HL-60 (cell line): ENCODE data around the gene JARID2.

Experiments used
- DNase-seq, 2 experiments: peaks; one replicate each; pipeline ENCODE4 v3.0.0-alpha.2; 2010 to 2020; ENCODE audit warnings: low read depth in 1 of 2, low spot score in 1 of 2
- H3K27ac ChIP-seq: fragments of 250-450 bp; sonication (Bioruptor Pico); replicated peaks from 2 replicates; pipeline ENCODE4 v1.5.1; 2020; ENCODE audit warnings: mild to moderate bottlenecking, moderate library complexity
- H3K27me3 ChIP-seq: fragments of 250-450 bp; sonication (Bioruptor Pico); 2 replicates; pipeline ENCODE4 v1.5.1; 2021; ENCODE audit warnings: mild to moderate bottlenecking, moderate library complexity; ENCODE audit not compliant: insufficient read depth, poor library complexity, severe bottlenecking
- H3K4me3 ChIP-seq: replicated peaks from 2 replicates; pipeline ENCODE4 v1.5.1; 2011; ENCODE audit warnings: mild to moderate bottlenecking, control low read depth, low read length; ENCODE audit not compliant: insufficient read depth
- CTCF ChIP-seq: IDR thresholded peaks from one replicate; pipeline ENCODE4 v1.5.1; 2011; ENCODE audit warnings: low read length, control low read depth, inconsistent platforms; ENCODE audit not compliant: insufficient read depth
- GABPA ChIP-seq: IDR thresholded peaks from 2 replicates; pipeline ENCODE4 v1.6.1; 2012; ENCODE audit warnings: low read depth
- POLR2AphosphoS5 ChIP-seq: IDR thresholded peaks from 2 replicates; pipeline ENCODE4 v1.6.1; 2012; ENCODE audit warnings: low read depth
- REST ChIP-seq: IDR thresholded peaks from 2 replicates; pipeline ENCODE4 v1.6.1; 2012; ENCODE audit warnings: low read depth; ENCODE audit not compliant: insufficient replicate concordance
- SPI1 ChIP-seq: IDR thresholded peaks from 2 replicates; pipeline ENCODE4 v1.6.1; 2012; ENCODE audit warnings: low read depth, mild to moderate bottlenecking, borderline replicate concordance

JARID2 gene

GRCh38 chr6:15410752-15411151 is 164.9 kb downstream of the JARID2 start:
- no peak for DNase-seq
- TF ChIP-seq SPI1, result 0 out of 2 replicates have a peak, but pooled peaks have one; percentile 11
- no peak for TF ChIP-seq CTCF
- TF ChIP-seq REST, result no peak
- Histone ChIP-seq H3K4me3 (no peak overlapping the region), H3K27ac (peak overlapping the region; percentile 53), H3K27me3 (no peaks in the 10 kb centered on the region)

DNA sequence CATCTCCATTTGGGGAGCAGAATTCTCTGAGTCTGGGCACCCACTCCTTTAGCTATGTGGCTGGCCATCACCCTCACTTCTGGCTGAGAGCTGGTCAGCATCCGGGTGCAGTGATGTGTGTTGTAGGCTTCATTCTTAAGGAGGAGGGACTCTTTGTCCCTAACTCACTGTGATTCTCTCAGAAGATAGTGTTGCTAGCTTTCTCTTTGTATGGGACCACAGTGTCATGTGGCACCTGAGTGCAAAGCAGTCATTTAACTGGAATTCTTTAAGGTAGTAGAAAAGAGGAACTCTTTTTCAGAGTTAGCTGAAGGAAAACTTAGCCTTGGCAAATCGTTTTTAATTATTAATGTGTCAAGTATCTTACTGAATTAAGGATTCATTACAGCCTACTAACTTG is 165.9 kb downstream of the JARID2 start:
- no peak overlapping the region for H3K4me3 ChIP-seq
- H3K27ac ChIP-seq, result no peak overlapping the region
- no peaks in the 10 kb centered on the region for H3K27me3 ChIP-seq
- no peak for DNase-seq
- TF ChIP-seq POLR2AphosphoS5 (no peak), CTCF (no peak), REST (no peak), GABPA (no peak), SPI1 (peak; percentile 83)

- no peak overlapping the region for H3K27ac ChIP-seq
- H3K27me3 ChIP-seq, result no peaks in the 10 kb centered on the region
- TF ChIP-seq SPI1, result no peak
- TF ChIP-seq POLR2AphosphoS5, result no peak
- no peak for TF ChIP-seq GABPA
- TF ChIP-seq CTCF, result no peak
- no peak for TF ChIP-seq REST
- no peak for DNase-seq
- H3K4me3 ChIP-seq, result no peak overlapping the region
Observed at GRCh38 chr6:15412767-15413166, 166.9 kb downstream of the JARID2 start.
